ENCODE results near the gene FBXO42. TPM values are rescaled to one million over a fixed set of nuclear protein-coding genes. Genes with fewer than 3 reads are reported as not detected.
A peak's percentile ranks its signal among the peaks of the same experiment; 100 is the strongest.
"Not testable (repeated sequence)": the region's sequence is repeated elsewhere in the genome, so short reads cannot be mapped to it uniquely, and the experiment has no call there.

Gene FBXO42
- total RNA-seq, 1 donor from 2014 or later, result 19.0 TPM

GRCh38 chr1:16366722-16367257 lies 14.5 kb upstream of the FBXO42 start, which contains the start of gene SZRD1:
Gene SZRD1, plus strand, starts transcription at chr1:16367242. Its CDS starts 16 bp downstream, at chr1:16367258.
- peak within 1 kb of the TSS; percentile 99 for H3K4me3 Mint-ChIP-seq
- TF ChIP-seq CTCF (IDR thresholded peaks at IDR 0.05), result no peak
- peak within 1 kb of the TSS; percentile 99 for H3K27ac Mint-ChIP-seq
- H3K27me3 Mint-ChIP-seq, result no peaks in the 10 kb centered on the region
- ATAC-seq (ENCODE audit: low read depth), result peak; percentile 83
- POLR2A ChIA-PET, result interaction anchor here (0.6 to 4.2 kb wide), 13 partner anchors 9 to 533 kb away, joined by 3 to 49 read pairs (median 8); partner anchors contain the start of genes FBXO42, NECAP2, RNU1-1 and ZBTB17
- intact Hi-C loops (cut with micrococcal nuclease), result loop anchor here (1.0 to 10.0 kb wide), 12 partner anchors 15 to 842 kb away; partner anchors contain the start of genes CASP9, CPLANE2, NBPF1 and NECAP2
- peak; percentile 84 for DNase-seq
- peaks cover 38% of the 10 kb centered on the region for H3K4me1 Mint-ChIP-seq
- CTCF ChIA-PET, result interaction anchor here (1.1 kb wide), 1 partner anchor 288 kb away, joined by 3 read pairs; no protein-coding TSS in a partner anchor
- no peaks in the 10 kb centered on the region for H3K9me3 Mint-ChIP-seq
- H3K36me3 Mint-ChIP-seq (ENCODE audit: low read depth), result peaks cover 26% of the 10 kb centered on the region

GRCh38 chr1:16365146-16365498 lies 12.8 kb upstream of the FBXO42 start:
- ATAC-seq (ENCODE audit: low read depth); DNase-seq; H3K4me3 Mint-ChIP-seq; H3K9me3 Mint-ChIP-seq; H3K27ac Mint-ChIP-seq; H3K27me3 Mint-ChIP-seq: not testable (repeated sequence)
- Mint-ChIP-seq H3K36me3 (ENCODE audit: low read depth) (peaks cover 21% of the 10 kb centered on the region), H3K4me1 (peaks cover 27% of the 10 kb centered on the region)
- intact Hi-C loops (cut with micrococcal nuclease), result loop anchor here (5.0 to 10.0 kb wide), 4 partner anchors 37 to 687 kb away; partner anchors contain the start of genes PLEKHM2 and SDHB
- ChIA-PET POLR2A (interaction anchor here (0.6 to 4.2 kb wide), 2 partner anchors 13 to 529 kb away, joined by 3 to 24 read pairs; partner anchors contain the start of gene FBXO42), CTCF (interaction anchor here (1.0 kb wide), 1 partner anchor 158 kb away, joined by 3 read pairs; no protein-coding TSS in a partner anchor)

GRCh38 chr1:16356867-16357266 lies 4.6 kb upstream of the FBXO42 start:
- DNase-seq (no peak), ATAC-seq (ENCODE audit: low read depth) (no peak)
- intact Hi-C loops (cut with micrococcal nuclease), result no loop called here
- Mint-ChIP-seq H3K36me3 (ENCODE audit: low read depth) (peaks cover 1% of the 10 kb centered on the region), H3K9me3 (no peaks in the 10 kb centered on the region), H3K27ac (no peak overlapping the region), H3K4me1 (peaks cover 9% of the 10 kb centered on the region), H3K27me3 (no peaks in the 10 kb centered on the region), H3K4me3 (no peak overlapping the region)
- no peak for TF ChIP-seq CTCF (IDR thresholded peaks at IDR 0.05)
- ChIA-PET CTCF (no interaction called here), POLR2A (no interaction called here)

GRCh38 chr1:16354619-16355018 lies 2.3 kb upstream of the FBXO42 start:
- Mint-ChIP-seq H3K27ac (no peak overlapping the region), H3K27me3 (no peaks in the 10 kb centered on the region), H3K4me1 (peaks cover 26% of the 10 kb centered on the region), H3K36me3 (ENCODE audit: low read depth) (peaks cover 1% of the 10 kb centered on the region), H3K9me3 (no peaks in the 10 kb centered on the region), H3K4me3 (no peak overlapping the region)
- intact Hi-C loops (cut with micrococcal nuclease), result loop anchor here (5.0 kb wide), 4 partner anchors 47 to 598 kb away; partner anchors contain the start of gene NECAP2
- POLR2A ChIA-PET, result no interaction called here
- DNase-seq (no peak), ATAC-seq (ENCODE audit: low read depth) (no peak)
- CTCF ChIA-PET, result interaction anchor here (2.4 kb wide), 1 partner anchor 9 kb away, joined by 7 read pairs; no protein-coding TSS in a partner anchor
- no peak for TF ChIP-seq CTCF (IDR thresholded peaks at IDR 0.05)

- no peaks in the 10 kb centered on the region for H3K9me3 Mint-ChIP-seq
- no peaks in the 10 kb centered on the region for H3K27me3 Mint-ChIP-seq
- H3K4me1 Mint-ChIP-seq, result peaks cover 37% of the 10 kb centered on the region
- ChIA-PET CTCF (interaction anchor here (0.9 to 2.0 kb wide), 3 partner anchors 10 to 87 kb away, joined by 3 to 13 read pairs (median 5); partner anchors contain the start of gene NECAP2), POLR2A (interaction anchor here (0.5 to 1.9 kb wide), 9 partner anchors 9 to 781 kb away, joined by 3 to 24 read pairs (median 6); partner anchors contain the start of genes RNU1-1 and SZRD1)
- peak overlapping the region; percentile 88 for H3K4me3 Mint-ChIP-seq
- ATAC-seq (ENCODE audit: low read depth) (no peak), DNase-seq (no peak)
- H3K27ac Mint-ChIP-seq, result peak overlapping the region; percentile 88
- TF ChIP-seq CTCF (IDR thresholded peaks at IDR 0.05), result no peak
- intact Hi-C loops (cut with micrococcal nuclease), result loop anchor here (2.0 to 5.0 kb wide), 5 partner anchors 46 to 599 kb away; partner anchors contain the start of genes CPLANE2 and NECAP2
- peaks cover 1% of the 10 kb centered on the region for H3K36me3 Mint-ChIP-seq (ENCODE audit: low read depth)
Observed at GRCh38 chr1:16352842-16353535, 709 bp upstream of the FBXO42 start.

Measured in activated B cell treated with CpG ODN at 0.5 μM for 24 hours (primary cell).